Measurements from ENCODE around the gene DRC7. TPM values are rescaled to one million over a fixed set of nuclear protein-coding genes. Genes with fewer than 3 reads are reported as not detected.

Gene DRC7
- total and polyA plus RNA-seq, 4 donors, result 0.06 to 1.8 (median 0.08) TPM; not detected in 1

GRCh38 chr16:57725554-57725953 is 30.9 kb downstream of the DRC7 start (continued):
- TF ChIP-seq FOXA1 (IDR thresholded peaks at IDR 0.05), result no peak

GRCh38 chr16:57725976-57726375 is 31.4 kb downstream of the DRC7 start:
- Histone ChIP-seq H3K9ac (ENCODE audit: low read depth in 1 of 2, low read length in 2 of 2) (no peak overlapping the region), H3K27me3 (ENCODE audit: control insufficient read depth in 4 of 4, insufficient read depth in 4 of 4, low read length in 3 of 4) (no peaks in the 10 kb centered on the region), H3K4me3 (ENCODE audit: low read depth in 1 of 3, low read length in 3 of 3) (no peak overlapping the region), H3K9me3 (ENCODE audit: control insufficient read depth in 4 of 4, low read length in 3 of 4) (no peaks in the 10 kb centered on the region), H3K4me1 (ENCODE audit: control insufficient read depth in 4 of 4, insufficient read depth in 4 of 4, low read length in 3 of 4) (no peaks in the 10 kb centered on the region), H3K27ac (ENCODE audit: low read depth in 1 of 2, low read length in 2 of 2) (no peak overlapping the region), H3K36me3 (ENCODE audit: control insufficient read depth in 4 of 4, insufficient read depth in 3 of 4, low read depth in 1 of 4, low read length in 3 of 4) (no peaks in the 10 kb centered on the region)
- WGBS, result 95% methylated on average over 30 of the region's 30 CpGs
- no peak for TF ChIP-seq REST (IDR thresholded peaks at IDR 0.05)
- TF ChIP-seq FOXA1 (IDR thresholded peaks at IDR 0.05), result no peak
- TF ChIP-seq CTCF (IDR thresholded peaks at IDR 0.05; ENCODE audit: low read depth, low read length, missing input control), result no peak
- no peak for TF ChIP-seq FOXA2 (IDR thresholded peaks at IDR 0.05)
- TF ChIP-seq RAD21 (IDR thresholded peaks at IDR 0.05), result no peak
- DNase-seq (ENCODE audit: low spot score), result no peak

GRCh38 chr16:57726433-57726947 is 31.9 kb downstream of the DRC7 start:
- TF ChIP-seq RAD21 (IDR thresholded peaks at IDR 0.05) (no peak), ATF3 (IDR thresholded peaks at IDR 0.05) (no peak), FOXA1 (IDR thresholded peaks at IDR 0.05) (no peak), JUND (IDR thresholded peaks at IDR 0.05) (no peak), ZBTB33 (IDR thresholded peaks at IDR 0.05) (no peak), TAF1 (conservative IDR thresholded peaks at IDR 0.05) (no peak), HNF4G (IDR thresholded peaks at IDR 0.05) (no peak), MAX (IDR thresholded peaks at IDR 0.05) (no peak), YY1 (IDR thresholded peaks at IDR 0.05) (no peak), REST (IDR thresholded peaks at IDR 0.05) (no peak), RXRA (IDR thresholded peaks at IDR 0.05) (no peak), EGR1 (IDR thresholded peaks at IDR 0.05; ENCODE audit: low read depth in 2 of 2) (no peak)
- 85% methylated on average over 7 of the region's 7 CpGs for WGBS
- no peak for DNase-seq (ENCODE audit: low spot score)
- Histone ChIP-seq H3K4me3 (ENCODE audit: low read depth in 1 of 3, low read length in 3 of 3) (no peak overlapping the region), H3K4me1 (ENCODE audit: control insufficient read depth in 4 of 4, insufficient read depth in 4 of 4, low read length in 3 of 4) (no peaks in the 10 kb centered on the region), H3K27ac (ENCODE audit: low read depth in 1 of 2, low read length in 2 of 2) (no peak overlapping the region), H3K9ac (ENCODE audit: low read depth in 1 of 2, low read length in 2 of 2) (no peak overlapping the region), H3K9me3 (ENCODE audit: control insufficient read depth in 4 of 4, low read length in 3 of 4) (no peaks in the 10 kb centered on the region), H3K27me3 (ENCODE audit: control insufficient read depth in 4 of 4, insufficient read depth in 4 of 4, low read length in 3 of 4) (no peaks in the 10 kb centered on the region), H3K36me3 (ENCODE audit: control insufficient read depth in 4 of 4, insufficient read depth in 3 of 4, low read depth in 1 of 4, low read length in 3 of 4) (no peaks in the 10 kb centered on the region)
